Measurements from ENCODE around the gene KRT25.
A peak's percentile ranks its signal among the peaks of the same experiment; 100 is the strongest.

KRT25 gene

DNA sequence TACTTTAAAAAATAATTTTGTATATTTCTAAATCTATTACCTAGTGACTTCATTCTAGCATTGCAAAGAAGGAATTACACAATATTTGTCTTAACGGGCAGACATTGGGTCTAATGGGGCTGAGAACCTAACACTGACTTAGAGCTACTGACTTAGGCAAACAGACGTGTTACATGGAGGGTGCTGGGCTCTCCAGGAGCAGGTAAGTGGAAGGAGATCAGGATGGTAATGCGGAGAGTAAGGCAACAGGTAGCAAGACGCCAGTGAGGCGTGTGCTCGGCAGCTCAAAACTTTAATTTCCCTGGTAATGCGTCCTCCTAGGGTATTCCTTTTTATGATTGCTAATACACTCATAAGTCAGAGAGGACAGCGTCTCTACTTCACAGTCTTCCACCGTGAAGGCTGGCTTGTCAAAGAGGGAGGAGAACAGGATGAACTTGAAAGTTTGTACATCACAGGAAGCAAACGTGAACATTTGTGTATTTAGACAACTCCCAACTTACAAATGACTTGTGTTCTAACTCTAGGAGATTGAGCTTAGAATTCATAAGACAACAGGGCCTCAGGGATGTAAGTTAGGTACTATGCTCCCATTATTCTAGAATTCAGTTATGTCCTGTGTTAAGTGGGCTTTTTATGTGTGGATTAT lies 40.0 kb upstream of the KRT25 start:
- DNase-seq (ENCODE audit: low read depth in 2 of 2) = no peak
- H3K4me3 ChIP-seq (replicated peaks in 1 of 2; ENCODE audit: low read depth in 2 of 2, low read length in 2 of 2) = no peak overlapping the region
- TF ChIP-seq, protein P1, sequence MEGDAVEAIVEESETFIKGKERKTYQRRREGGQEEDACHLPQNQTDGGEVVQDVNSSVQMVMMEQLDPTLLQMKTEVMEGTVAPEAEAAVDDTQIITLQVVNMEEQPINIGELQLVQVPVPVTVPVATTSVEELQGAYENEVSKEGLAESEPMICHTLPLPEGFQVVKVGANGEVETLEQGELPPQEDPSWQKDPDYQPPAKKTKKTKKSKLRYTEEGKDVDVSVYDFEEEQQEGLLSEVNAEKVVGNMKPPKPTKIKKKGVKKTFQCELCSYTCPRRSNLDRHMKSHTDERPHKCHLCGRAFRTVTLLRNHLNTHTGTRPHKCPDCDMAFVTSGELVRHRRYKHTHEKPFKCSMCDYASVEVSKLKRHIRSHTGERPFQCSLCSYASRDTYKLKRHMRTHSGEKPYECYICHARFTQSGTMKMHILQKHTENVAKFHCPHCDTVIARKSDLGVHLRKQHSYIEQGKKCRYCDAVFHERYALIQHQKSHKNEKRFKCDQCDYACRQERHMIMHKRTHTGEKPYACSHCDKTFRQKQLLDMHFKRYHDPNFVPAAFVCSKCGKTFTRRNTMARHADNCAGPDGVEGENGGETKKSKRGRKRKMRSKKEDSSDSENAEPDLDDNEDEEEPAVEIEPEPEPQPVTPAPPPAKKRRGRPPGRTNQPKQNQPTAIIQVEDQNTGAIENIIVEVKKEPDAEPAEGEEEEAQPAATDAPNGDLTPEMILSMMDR (IDR thresholded peaks at IDR 0.05; ENCODE audit: low read depth, low read length) = no peak

DNA sequence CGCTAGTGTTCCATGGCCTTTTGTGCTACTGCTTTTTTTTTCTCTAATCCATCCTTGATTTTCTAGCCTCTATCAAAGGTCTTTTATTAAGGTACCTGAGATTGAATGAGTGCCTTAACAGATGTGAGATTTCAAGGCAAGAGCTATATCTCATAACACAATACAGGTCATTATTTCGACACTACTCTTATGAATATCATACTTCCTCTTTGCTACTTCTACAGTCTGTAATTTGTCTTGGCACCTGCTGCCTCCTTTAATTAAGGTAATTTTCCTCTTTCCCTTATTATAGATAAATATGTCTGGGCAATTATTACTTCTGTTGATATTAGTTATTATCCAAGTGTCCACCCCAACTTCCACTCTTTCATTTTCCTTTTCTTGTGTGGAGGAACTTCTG lies 39.3 kb upstream of the KRT25 start:
- no peak overlapping the region for H3K4me3 ChIP-seq (replicated peaks in 1 of 2; ENCODE audit: low read depth in 2 of 2, low read length in 2 of 2)
- DNase-seq (ENCODE audit: low read depth in 2 of 2) = no peak
- TF ChIP-seq, protein P1 (IDR thresholded peaks at IDR 0.05; ENCODE audit: low read depth, low read length) = no peak

DNA sequence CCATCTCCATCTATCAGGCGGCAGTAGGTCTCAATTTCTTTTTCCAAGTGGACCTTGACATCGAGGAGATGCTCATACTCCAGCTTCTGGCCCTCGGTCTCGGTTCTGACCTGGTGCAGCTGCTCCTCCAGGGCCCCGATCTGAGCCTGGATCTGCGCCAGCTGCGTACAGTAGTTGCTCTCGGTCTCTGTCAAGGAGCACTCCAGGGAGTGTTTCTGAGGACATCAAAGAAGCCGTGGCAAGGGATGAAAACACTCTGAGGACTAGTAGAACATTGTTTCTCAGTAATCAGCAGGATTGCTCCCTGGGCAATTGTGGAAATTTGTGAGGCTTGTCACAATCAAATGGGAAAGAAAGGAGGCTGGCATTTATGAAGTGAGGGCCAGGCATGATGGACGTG lies 38.7 kb upstream of the KRT25 start:
- no peak for DNase-seq (ENCODE audit: low read depth in 2 of 2)
- TF ChIP-seq, protein P1 (IDR thresholded peaks at IDR 0.05; ENCODE audit: low read depth, low read length) = no peak
- H3K4me3 ChIP-seq (replicated peaks in 1 of 2; ENCODE audit: low read depth in 2 of 2, low read length in 2 of 2) = no peak overlapping the region

DNA sequence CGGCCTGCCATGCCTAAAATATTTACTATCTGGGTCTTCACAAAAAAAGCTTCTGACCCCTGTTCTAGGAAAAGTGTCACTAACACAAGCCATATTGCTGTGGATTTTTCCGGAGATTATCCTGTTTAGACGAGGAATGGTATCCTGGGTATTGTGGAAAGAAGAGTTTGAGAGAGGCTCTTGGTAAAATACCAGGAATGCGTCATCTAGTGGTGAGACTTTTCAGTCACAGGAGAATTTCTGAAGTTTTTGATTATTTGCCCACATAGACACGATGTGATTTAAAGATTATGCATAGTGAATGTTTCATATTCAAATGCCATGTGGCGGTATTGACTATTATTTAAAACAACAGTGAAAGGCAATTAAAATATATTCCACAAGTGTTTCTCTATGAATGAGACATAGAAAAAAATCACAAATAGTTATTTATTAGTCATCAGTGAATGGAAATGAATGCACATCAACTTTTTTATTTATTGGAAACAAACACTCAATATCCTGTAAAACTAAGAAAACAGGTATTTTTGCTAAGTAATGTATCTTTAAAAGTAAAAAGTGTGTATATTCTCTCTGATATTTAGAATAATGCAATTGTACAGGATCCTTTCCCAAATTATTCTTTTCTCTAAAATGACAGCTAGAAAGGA lies 36.8 kb upstream of the KRT25 start:
- TF ChIP-seq, protein P1 (IDR thresholded peaks at IDR 0.05; ENCODE audit: low read depth, low read length) = peak; percentile 57
- no peak overlapping the region for H3K4me3 ChIP-seq (replicated peaks in 1 of 2; ENCODE audit: low read depth in 2 of 2, low read length in 2 of 2)
- peak; percentile 61 to 67 for DNase-seq (ENCODE audit: low read depth in 2 of 2)

DNA sequence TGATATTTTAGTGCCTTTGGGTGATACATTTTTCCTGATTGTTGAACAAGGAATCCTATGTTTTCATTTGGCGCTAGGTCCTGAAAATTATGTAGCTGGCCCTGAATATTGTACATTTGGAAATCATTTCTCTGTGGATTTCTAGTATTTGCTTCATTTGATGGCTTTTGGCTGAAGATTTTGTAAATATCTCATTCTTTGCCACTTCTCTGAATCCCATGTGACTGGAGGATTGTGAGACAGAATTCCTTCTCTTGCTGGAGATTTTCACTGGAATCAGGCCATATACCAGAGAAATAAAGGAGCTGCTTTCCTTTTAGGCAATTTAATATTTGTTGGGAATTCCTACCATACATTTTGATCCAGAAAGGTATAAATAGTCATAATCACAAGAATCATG lies 36.0 kb upstream of the KRT25 start:
- H3K4me3 ChIP-seq (replicated peaks in 1 of 2; ENCODE audit: low read depth in 2 of 2, low read length in 2 of 2) = no peak overlapping the region
- DNase-seq (ENCODE audit: low read depth in 2 of 2) = peak in 1 of 2 donors; percentile 15
- TF ChIP-seq, protein P1 (IDR thresholded peaks at IDR 0.05; ENCODE audit: low read depth, low read length) = no peak

DNA sequence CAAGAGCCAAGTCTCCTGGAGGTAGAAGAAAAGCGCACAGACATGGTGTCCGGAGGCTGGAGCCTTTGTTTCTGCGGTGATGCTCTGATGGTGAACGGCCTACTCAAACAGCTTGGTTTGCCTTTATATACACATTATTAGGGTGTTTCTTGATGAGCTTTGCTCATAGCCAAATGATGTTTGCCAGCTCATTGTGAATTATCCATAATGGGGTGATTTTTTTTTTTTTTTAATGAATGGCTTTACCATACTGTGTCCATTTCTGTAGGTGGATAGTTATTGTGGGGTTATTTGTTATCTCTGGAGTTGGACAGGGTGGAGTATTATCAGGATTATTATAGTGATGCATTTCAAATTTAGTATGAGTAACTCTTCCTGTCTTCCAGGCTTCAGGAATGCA lies 27.3 kb upstream of the KRT25 start, which contains the start of gene KRT27:
KRT27 (minus strand) TSS at position 101 of the 400 bp plus-strand sequence; CDS start at position 44, 57 bp downstream.
- no peak for DNase-seq (ENCODE audit: low read depth in 2 of 2)
- no peak within 1 kb of the TSS for H3K4me3 ChIP-seq (replicated peaks in 1 of 2; ENCODE audit: low read depth in 2 of 2, low read length in 2 of 2)
- TF ChIP-seq, protein P1 (IDR thresholded peaks at IDR 0.05; ENCODE audit: low read depth, low read length) = no peak
